GM19468 (cell line): Measurements from ENCODE around the gene STAC3.

Source experiments
- ATAC-seq: cut with Tn5 transposase; IDR thresholded peaks from one replicate; pipeline ENCODE4 v1.9.1; 2021; ENCODE audit warnings: mild to moderate bottlenecking, moderate library complexity, moderate number of reproducible peaks; ENCODE audit not compliant: unreplicated experiment; ENCODE audit errors: extremely low read depth

Gene STAC3

DNA sequence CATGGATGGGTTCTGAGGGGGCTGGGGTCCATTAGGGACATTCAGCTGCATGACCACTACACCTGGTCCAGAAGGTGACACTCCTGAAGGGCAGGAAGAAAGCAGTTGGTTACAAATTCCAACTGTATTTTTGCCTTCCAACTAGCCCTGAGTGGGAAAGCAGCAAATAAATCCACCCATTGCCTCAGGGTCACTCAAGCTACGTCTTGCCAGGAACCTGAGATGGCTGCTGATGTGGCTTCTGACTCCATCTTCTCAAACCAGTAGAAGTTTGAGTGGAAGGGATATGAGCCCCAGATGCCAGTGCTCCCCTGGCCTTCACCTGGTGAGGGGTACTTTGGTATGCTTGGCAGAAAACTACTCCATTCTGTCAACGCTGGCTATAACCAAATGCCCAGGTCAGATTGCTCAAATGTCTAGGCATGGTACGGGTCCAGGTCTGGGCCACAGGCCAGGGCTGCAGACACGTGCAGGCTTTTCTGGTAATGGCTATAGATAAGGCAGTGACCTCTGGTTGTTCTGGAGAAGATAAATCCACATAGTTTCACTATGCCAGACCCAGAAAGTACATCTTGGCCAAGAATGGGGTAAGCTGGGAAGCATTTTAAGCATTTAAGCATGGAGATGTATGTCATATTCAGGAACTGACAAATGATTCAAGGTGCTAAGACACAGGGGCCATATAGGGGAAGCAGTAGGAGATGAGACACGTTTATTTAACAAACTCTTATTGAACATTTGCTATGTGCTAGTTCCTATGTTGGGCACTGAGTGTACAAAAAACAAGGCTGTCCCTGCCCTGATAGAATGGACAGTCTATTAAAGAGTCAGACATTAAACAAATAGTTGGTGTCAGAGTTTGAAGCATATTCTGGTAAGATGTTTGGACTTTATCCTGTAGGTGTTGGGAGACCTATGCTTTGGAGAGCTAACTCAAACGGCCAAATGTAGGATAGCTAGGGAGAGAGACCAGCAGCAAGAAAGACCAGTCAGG lies 8.3 kb upstream of the STAC3 start:
- ATAC-seq, result no peak

DNA sequence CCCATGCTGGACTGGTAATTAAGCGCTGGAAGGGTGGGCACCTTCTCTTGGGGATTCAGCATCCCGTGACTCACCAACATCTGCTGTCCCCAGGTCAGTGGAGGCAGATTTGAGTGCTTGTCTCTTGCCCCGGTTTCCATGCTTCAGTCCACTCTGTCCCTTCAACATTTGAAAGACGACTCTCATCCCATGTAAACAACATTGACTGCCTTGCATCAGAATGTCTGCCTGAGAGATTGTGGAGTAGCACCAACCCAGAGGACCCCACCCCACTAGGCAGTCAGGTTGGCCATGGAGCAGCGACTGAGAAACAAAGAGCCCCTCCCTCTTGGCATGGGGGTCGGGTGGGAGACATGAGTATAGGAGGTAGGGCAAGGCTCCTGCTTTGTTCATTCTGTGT lies 4.9 kb upstream of the STAC3 start:
- ATAC-seq, result no peak

DNA sequence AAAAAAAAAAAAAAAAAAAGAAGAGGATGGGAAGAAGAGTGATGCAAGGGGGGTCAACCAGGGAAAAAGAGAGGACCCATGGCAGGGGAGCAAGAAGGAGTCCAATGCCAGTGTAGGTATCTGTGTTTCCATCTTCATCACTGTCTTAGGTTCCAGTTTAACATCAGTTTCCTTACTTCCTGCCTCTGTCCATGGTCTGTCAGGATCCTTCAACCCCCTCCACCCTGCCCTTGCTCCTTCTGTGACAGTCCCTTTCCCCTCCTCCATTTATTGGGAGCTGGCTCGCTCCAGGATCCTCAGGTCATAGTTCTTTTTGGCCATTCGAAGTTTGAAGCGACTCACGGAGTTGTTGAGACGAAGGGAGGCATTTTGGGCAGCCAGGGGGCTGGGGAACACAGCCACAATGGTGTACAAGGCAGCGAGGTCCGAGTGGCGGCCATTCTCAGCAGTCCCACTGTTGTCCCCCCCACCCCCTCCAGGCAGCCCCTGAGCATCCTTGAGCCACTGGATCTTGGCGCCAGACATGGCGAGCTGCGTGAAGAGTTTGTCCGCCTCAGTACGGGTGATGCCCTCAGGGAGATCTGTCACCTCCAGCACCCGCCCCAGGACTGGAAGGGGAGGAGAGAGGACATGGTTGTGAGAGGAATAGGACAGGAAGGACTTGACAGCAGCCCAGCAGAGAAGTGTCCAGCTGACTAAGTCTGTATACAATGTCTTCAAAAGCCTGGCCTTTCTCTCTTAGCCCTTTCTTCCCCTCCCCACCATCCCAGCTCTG lies 3.7 kb upstream of the STAC3 start:
- no peak for ATAC-seq

DNA sequence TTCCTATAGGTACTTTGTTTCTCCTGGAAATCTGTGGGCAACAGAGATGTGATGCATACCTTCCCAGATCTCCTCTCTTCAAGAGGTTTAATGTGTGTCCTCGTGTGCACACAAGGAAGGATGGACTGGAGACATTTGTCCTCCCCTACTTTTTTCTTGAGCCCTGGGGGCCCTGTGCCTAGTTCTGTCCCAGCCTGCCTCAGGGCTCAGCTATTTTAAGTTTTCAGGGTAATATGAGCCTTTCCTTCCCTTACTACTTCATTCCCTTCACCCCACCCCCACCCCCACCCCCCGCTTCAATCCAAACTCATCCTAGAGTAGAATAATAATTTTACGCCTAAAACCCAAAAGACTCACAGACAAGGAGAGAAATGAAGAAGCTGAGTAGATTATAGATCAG lies 446 bp downstream of the STAC3 start:
- no peak for ATAC-seq

DNA sequence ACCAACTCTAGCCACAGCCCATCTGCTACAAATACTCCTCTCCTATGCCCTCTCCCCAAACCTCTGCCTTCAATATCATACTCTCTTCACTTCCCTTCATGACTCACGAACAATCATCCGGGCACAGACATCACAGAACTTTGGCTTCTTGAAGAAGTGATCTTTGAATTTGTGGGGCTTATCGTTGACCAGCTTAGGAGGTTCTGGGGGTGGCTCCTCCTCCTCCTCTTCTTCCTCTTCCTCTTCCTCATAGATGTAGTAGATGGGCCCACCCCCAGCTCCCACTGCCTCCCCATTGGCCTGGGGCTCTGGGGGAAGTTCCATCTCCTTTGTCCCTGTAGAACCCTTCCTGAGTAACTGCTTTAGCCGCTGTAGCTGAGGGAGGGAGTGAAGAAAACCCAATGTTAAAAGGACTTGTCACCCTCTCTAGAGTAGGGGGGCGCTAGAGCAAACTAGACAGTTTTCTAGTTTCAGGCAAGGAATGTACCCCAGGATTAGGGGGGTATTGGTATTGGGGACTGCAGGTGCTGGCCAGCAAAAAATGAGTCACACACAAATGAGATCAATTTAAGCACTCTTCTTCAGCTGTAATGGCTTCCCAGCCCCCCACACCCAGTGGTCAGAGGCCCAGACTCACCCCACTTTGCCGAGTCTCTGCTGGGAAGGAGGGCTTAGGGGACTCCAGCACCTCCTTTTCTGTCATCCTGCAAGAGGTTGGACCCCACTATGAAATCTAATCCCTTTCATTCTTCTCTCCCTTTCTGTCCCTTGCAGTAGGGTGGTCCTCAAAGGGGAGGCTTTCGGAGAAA lies 1.8 kb downstream of the STAC3 start:
- ATAC-seq, result no peak

DNA sequence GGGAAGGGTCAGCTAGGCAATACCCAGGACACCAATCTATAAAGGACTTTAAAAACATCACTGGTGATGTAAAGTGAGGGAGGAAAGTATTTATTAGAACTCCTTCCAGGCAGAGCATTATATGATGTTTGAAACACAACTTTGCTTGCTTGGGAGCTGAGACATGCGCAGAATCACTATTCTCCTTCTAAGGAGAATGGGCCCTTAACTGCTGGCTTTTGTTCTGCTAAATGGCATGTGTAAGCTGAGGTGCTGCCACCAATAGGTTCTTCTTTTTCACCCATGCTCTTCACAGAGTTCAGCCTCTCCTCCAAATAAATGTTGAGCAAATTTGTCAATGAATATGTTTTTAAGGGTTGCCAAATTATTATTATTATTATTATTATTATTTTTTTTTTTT lies 3.9 kb downstream of the STAC3 start:
- ATAC-seq, result no peak

DNA sequence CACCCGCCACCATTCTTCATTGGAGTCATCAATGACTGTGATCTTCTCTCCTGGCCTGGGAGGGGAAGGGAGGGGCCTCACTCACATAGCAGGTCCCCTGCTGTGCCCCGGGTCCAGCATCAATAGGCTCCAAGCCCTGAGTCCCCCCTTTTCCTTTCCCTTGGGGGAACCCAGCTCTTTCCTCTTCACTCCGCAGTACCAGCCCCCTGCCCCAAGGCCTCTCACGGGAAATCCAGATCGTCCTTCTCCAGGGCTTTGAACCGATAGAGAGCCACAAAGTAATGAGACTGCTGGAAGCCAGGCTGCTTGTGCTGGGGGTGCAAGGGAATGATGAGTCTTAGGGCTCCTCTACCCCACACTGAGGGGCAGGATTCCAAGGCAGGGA lies 6.7 kb downstream of the STAC3 start:
- no peak for ATAC-seq

DNA sequence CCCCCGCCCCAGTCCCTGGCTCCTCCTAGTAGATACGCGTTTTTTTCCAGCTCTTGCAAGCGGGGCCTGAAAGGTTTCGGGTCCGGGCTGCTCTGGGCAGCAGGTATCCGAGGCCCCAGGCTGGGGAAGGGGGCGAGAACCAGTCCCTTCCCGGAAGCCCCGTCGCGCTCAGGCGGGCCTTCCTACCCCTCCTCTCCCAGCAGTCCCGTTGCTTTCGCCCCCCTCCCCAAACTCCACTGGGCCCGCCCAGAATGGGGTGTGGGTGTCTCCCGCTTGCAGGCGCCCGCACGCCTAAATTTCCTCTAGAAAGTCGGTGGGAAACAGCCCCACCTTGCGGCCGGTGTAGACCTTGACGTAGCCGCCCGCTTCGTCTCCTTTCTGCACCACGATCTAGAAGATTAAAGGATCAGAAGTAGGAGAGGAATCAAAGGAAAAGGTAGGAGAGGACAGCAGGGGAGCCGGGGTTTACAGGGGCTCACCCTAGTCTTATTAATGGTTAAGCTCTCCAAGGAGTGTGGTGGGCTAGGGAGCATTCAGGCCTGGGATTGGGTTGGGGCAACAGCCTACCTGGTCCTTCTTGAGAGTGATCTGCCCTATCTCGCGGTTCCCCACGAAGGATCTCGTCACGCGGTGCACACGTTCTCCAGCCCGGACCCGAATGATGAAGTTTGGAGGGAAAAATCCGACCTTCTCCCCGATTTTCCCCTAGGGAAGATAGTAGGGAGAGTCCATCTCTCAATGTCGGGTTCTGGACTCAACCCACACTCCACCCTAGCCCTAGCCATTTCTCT lies 7.3 kb downstream of the STAC3 start:
- ATAC-seq, result no peak

DNA sequence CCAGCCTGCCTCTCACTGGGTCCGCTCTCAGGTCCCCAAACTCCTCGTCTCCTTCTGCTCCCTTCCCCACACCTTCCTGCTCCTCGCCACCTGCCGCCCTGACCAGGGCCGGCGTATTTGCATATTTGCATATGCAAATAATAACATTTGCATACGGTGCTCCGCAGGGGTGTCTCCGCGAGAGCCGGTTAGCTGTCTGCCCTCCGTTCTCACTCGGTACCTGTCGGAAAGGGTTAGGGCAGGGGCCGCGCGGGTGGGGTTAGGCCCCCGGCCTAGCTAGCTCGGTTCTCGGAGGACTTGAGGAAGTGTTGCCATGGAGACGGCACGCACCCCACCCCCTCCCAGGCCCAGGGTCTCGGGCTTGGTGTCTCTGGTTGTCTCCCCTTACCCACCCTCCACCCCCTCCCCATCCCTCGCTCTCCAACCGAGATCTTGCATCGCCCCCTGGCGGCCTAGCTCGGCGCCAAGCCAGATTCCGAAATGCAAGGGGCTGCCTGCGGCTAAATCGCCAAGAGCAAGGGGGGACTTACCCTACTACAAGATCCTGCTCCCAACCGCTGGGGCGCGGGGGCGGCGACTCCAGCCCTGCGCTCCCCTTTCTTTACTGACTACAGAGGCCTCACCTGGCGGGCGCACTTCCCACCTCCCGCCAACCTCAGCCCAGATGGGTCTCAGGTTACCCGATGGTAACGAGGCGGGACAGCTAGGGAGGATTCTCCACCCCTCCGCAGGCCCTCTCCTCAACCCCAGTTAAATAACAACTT lies 8.1 kb downstream of the STAC3 start:
- no peak for ATAC-seq

DNA sequence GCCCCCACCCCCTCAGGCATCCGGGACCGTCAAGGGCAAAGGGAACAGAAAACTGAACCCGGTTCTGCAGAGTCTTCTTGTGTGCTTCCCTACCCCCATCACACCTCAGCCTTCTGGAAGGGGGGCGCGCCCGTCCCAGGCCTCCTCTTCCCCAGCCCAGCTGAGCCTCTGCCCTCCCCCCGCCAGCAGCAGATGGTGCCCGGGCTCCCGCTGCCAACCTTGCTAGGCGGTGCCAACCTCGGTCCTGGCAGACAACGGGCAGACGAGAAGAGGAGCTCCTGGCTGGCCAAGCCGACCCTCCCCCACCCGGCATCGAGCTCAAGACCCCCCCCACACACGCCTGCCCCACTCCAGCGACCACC lies 8.7 kb downstream of the STAC3 start:
- no peak for ATAC-seq

DNA sequence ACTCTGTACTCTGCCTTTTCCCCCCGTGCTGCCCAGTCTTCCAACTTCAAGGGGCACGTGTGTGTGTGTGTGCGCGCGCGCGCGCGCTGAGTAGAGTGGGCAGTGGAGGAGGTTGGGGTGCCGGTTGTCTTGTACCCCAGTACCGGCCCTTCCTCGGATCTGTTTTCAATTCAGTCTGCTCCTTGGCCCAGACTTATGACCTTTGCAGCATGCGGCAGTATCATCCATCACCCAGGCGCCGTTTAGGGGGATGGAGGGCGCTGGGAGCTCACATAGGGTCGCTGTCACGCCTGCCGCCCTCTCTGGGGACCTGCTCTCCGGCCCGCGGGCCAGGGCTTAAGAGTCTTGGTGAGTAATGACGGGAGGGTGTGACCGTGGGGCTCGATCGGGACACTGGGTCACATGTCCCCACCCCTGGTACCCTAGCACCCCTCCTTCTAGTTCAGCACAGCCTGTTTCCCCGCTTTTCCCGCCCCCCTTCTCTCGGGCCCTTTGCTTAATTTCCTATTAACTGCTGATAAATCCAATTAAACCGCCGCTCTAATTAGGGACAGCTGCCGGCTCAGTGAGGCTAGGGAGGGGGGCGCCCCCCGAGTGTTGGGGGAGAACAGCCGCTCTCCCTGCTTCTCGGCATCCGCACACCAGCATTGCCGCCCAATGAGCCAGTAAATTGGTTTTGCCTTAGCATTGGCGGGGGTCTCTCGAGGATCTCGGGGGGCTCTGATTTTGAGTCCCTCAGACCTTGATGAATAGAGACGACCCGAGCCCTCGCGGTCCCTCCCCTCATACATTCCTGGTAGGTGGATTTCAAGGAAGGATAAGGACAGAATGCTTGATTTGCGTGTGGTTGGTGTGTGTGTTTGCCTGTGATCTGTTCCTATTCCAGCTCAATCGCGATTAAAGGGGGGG lies 9.3 kb downstream of the STAC3 start:
- no peak for ATAC-seq

DNA sequence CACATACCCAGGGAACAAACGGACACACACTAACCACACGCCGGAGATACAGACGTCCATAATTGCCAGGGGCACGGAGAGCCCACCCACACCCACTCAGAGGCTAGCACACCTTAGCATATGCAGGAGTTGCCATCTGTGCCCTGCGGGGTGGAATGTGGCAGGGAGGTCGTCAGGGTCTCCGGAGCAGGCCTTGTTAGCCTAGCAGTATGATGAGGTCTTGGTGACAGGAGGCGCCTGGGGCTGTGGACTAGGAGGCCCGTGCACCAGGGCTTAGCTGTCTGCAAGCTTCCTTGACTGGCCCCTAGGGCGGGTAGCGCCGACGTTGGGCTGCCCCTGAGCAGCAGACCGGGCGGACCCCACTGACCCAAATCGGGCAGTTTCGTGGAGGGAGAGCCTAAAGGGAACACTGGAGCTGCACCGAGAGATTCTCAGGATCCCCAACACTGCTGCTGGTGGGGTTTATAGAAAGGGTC lies 10.0 kb downstream of the STAC3 start:
- ATAC-seq, result no peak

DNA sequence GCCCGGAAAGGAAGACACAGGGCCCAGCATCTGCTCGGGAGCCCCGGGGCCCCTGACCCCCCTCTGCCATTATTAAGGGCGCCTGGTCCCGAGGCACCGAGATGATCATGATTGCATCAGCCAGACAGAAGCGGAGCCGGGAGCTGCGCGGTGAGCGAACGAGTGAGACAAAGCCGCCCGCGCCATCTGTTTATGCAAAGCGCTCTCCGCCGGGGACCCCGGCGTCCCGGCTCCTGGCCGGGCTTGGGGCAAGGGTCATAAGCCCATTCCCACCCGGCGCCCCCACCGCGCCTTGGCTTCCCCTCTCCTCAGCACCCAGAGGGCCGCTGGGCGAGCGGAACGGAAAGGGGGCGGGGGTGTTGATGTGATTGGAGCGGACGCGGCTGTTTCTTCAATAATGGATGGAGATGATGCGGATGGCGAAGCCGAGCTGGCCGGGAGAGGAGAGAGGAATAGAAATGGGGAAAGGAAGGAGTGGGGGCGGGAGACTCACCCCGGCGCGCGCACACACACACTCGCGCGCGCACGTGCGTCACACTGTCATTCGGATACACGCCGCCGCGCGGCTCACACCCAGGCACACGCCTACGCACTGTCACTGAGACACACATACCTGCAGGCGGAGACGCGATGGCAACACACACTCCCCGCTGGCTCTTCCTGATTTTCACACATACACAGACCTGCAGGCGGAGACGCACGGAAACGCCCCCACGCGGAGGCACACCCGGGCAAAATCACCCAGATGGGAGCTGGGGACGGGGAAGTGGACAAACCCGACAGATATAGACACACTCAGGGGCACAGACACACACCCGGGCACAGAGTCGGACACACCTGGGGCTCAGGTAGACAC lies 10.7 kb downstream of the STAC3 start:
- no peak for ATAC-seq

DNA sequence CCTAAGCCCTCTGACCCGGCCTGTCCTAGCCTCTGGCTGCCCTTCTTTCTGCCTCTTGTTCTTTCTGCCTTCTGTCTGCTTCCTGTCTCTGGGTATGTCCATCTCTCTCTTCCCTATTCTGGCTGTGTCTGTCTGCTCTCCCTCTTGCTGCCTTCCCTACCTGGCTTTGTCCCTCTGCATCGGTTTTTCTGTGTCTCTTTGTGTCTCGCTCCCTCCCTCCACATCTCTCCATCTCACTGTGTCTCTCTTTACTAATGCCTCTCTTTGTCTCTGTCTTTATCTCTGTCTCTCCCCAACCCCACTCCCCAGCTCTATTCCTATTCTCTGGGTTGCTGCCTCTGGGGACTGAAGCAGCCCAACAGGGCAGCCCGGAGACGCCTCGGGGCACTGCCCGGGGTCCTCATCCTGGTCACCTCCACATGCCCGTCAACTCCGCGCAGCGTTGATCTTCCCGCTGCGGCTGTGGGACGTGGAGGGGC lies 11.4 kb downstream of the STAC3 start:
- no peak for ATAC-seq

DNA sequence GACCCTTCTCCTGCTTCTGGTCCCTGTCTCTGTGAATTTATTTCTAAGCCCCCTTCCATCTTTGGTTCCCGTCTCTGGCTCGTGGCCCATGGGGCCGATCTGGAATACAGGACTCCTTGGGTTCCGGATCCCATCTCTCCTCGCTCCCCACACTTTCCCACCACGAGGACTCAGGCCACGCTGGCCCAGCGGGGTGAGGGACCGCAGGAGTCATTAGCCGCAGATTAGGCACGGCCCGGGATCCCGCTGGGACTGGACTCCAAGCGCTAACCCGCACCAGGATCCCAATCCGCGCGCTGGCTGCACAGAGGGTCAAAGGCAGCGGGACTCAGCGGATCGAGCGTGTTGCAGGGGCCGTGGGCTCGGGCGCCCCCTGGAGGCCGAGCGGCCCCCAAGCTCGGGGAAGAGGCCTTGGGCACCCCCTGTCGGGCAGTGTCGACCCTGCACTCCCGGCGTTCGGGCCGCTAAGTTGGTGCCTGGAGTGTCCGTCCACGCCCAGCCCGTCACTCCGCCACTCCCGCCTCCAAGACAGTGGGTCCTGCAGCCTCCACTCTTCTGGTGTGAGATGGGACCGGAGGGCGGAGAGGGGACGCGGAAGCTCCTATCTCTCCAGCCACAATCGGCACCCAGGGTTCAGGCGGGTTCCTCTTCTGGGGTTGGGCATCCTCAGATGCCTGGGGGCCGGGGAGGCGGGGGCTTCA lies 12.0 kb downstream of the STAC3 start:
- ATAC-seq, result peak; percentile 29
